Rectal smooth muscle tissue (tissue), 1 donor: ENCODE results near the gene LARP4B.

ENCODE experiments used
- H3K27ac ChIP-seq: one replicate; pipeline ENCODE4 v1.7.0; 2013; ENCODE audit warnings: low read depth, low read length, inconsistent platforms
- H3K27me3 ChIP-seq: one replicate; pipeline ENCODE4 v1.7.0; 2013; ENCODE audit warnings: low read length; ENCODE audit not compliant: control insufficient read depth, insufficient read depth
- H3K36me3 ChIP-seq: one replicate; pipeline ENCODE4 v1.7.0; 2013; ENCODE audit warnings: low read length; ENCODE audit not compliant: control insufficient read depth, insufficient read depth
- H3K4me1 ChIP-seq: one replicate; pipeline ENCODE4 v1.7.0; 2013; ENCODE audit warnings: low read length; ENCODE audit not compliant: control insufficient read depth, insufficient read depth
- H3K4me3 ChIP-seq: one replicate; pipeline ENCODE4 v1.7.0; 2013; ENCODE audit warnings: low read length
- H3K9ac ChIP-seq: one replicate; pipeline ENCODE4 v1.7.0; 2013; ENCODE audit warnings: low read length

The LARP4B gene

GRCh38 chr10:805620-806305 lies 125.7 kb downstream of the LARP4B start:
- peaks cover 20% of the 10 kb centered on the region for H3K36me3 ChIP-seq
- no peaks in the 10 kb centered on the region for H3K4me1 ChIP-seq
- H3K27me3 ChIP-seq: no peaks in the 10 kb centered on the region
- H3K4me3 ChIP-seq: no peak overlapping the region
- no peak overlapping the region for H3K9ac ChIP-seq
- H3K27ac ChIP-seq: no peak overlapping the region

- no peak overlapping the region for H3K27ac ChIP-seq
- no peaks in the 10 kb centered on the region for H3K27me3 ChIP-seq
- H3K4me1 ChIP-seq: no peaks in the 10 kb centered on the region
- no peak overlapping the region for H3K4me3 ChIP-seq
- no peak overlapping the region for H3K9ac ChIP-seq
- H3K36me3 ChIP-seq: peaks cover 20% of the 10 kb centered on the region
Measured at GRCh38 chr10:804787-805619, 126.5 kb downstream of the LARP4B start.

- H3K27me3 ChIP-seq: no peaks in the 10 kb centered on the region
Measured at GRCh38 chr10:804191-804781, 127.2 kb downstream of the LARP4B start.

GRCh38 chr10:803041-803741 lies 128.3 kb downstream of the LARP4B start:
- Histone ChIP-seq H3K27me3 (no peaks in the 10 kb centered on the region), H3K4me3 (no peak overlapping the region), H3K4me1 (no peaks in the 10 kb centered on the region), H3K27ac (no peak overlapping the region), H3K9ac (no peak overlapping the region), H3K36me3 (peaks cover 12% of the 10 kb centered on the region)

More at GRCh38 chr10:804191-804781, 127.2 kb downstream of the LARP4B start:
- H3K27ac ChIP-seq: no peak overlapping the region
- H3K36me3 ChIP-seq: peaks cover 16% of the 10 kb centered on the region
- no peak overlapping the region for H3K9ac ChIP-seq
- H3K4me3 ChIP-seq: no peak overlapping the region
- H3K4me1 ChIP-seq: no peaks in the 10 kb centered on the region

GRCh38 chr10:802506-802905 lies 129.0 kb downstream of the LARP4B start:
- no peak overlapping the region for H3K27ac ChIP-seq
- no peaks in the 10 kb centered on the region for H3K27me3 ChIP-seq
- H3K4me3 ChIP-seq: no peak overlapping the region
- peaks cover 7% of the 10 kb centered on the region for H3K36me3 ChIP-seq
- H3K4me1 ChIP-seq: no peaks in the 10 kb centered on the region
- H3K9ac ChIP-seq: no peak overlapping the region

- Histone ChIP-seq H3K36me3 (no peaks in the 10 kb centered on the region), H3K27ac (no peak overlapping the region), H3K27me3 (no peaks in the 10 kb centered on the region), H3K9ac (no peak overlapping the region), H3K4me3 (no peak overlapping the region), H3K4me1 (no peaks in the 10 kb centered on the region)
Measured at GRCh38 chr10:797179-797578, 134.3 kb downstream of the LARP4B start.

GRCh38 chr10:796233-796632 lies 135.3 kb downstream of the LARP4B start:
- Histone ChIP-seq H3K4me1 (no peaks in the 10 kb centered on the region), H3K36me3 (no peaks in the 10 kb centered on the region), H3K27me3 (no peaks in the 10 kb centered on the region), H3K4me3 (no peak overlapping the region), H3K27ac (no peak overlapping the region), H3K9ac (no peak overlapping the region)

GRCh38 chr10:794382-794956 lies 137.0 kb downstream of the LARP4B start:
- H3K4me1 ChIP-seq: no peaks in the 10 kb centered on the region
- H3K4me3 ChIP-seq: no peak overlapping the region

GRCh38 chr10:792792-793100 lies 138.8 kb downstream of the LARP4B start:
- no peaks in the 10 kb centered on the region for H3K27me3 ChIP-seq
- no peak overlapping the region for H3K27ac ChIP-seq
- no peak overlapping the region for H3K4me3 ChIP-seq
- H3K9ac ChIP-seq: no peak overlapping the region
- no peaks in the 10 kb centered on the region for H3K36me3 ChIP-seq
- no peaks in the 10 kb centered on the region for H3K4me1 ChIP-seq

More at GRCh38 chr10:794382-794956, 137.0 kb downstream of the LARP4B start:
- Histone ChIP-seq H3K27me3 (no peaks in the 10 kb centered on the region), H3K9ac (no peak overlapping the region), H3K36me3 (no peaks in the 10 kb centered on the region), H3K27ac (no peak overlapping the region)

GRCh38 chr10:792083-792791 lies 139.3 kb downstream of the LARP4B start:
- Histone ChIP-seq H3K36me3 (no peaks in the 10 kb centered on the region), H3K4me3 (no peak overlapping the region), H3K4me1 (no peaks in the 10 kb centered on the region), H3K27ac (no peak overlapping the region), H3K9ac (no peak overlapping the region), H3K27me3 (no peaks in the 10 kb centered on the region)

- no peaks in the 10 kb centered on the region for H3K4me1 ChIP-seq
- no peak overlapping the region for H3K4me3 ChIP-seq
- H3K27me3 ChIP-seq: no peaks in the 10 kb centered on the region
- no peak overlapping the region for H3K9ac ChIP-seq
- H3K27ac ChIP-seq: no peak overlapping the region
- H3K36me3 ChIP-seq: no peaks in the 10 kb centered on the region
Measured at GRCh38 chr10:791639-792038, 139.9 kb downstream of the LARP4B start.
